Subcutaneous abdominal adipose tissue (tissue), 5 donors: ENCODE measurements around the gene CDH12.
"Not testable (repeated sequence)": the region's sequence is repeated elsewhere in the genome, so short reads cannot be mapped to it uniquely, and the experiment has no call there.

ENCODE experiments used
- H3K27ac ChIP-seq: one replicate; pipeline ENCODE4 v1.7.0; 2013; ENCODE audit warnings: low read depth, mild to moderate bottlenecking, inconsistent platforms, low read length, moderate library complexity
- H3K27me3 ChIP-seq, 5 donors: one replicate each; pipeline ENCODE4 v1.7.0; 2013; ENCODE audit warnings: low read length in 5 of 5, inconsistent platforms in 1 of 5; ENCODE audit not compliant: control insufficient read depth in 5 of 5, insufficient read depth in 4 of 5
- H3K36me3 ChIP-seq, 5 donors: one replicate each; pipeline ENCODE4 v1.7.0; 2013; ENCODE audit warnings: low read length in 5 of 5; ENCODE audit not compliant: control insufficient read depth in 5 of 5, insufficient read depth in 5 of 5
- H3K4me1 ChIP-seq, 5 donors: one replicate each; pipeline ENCODE4 v1.7.0; 2013; ENCODE audit warnings: low read length in 5 of 5, mild to moderate bottlenecking in 3 of 5, moderate library complexity in 1 of 5; ENCODE audit not compliant: control insufficient read depth in 5 of 5, insufficient read depth in 5 of 5
- H3K4me3 ChIP-seq, 5 donors: one replicate each; pipeline ENCODE4 v1.7.0; 2013; ENCODE audit warnings: low read length in 5 of 5, low read depth in 1 of 5
- H3K9ac ChIP-seq, 5 donors: one replicate each; pipeline ENCODE4 v1.7.0; 2013; ENCODE audit warnings: low read length in 5 of 5, mild to moderate bottlenecking in 4 of 5, moderate library complexity in 3 of 5
- H3K9me3 ChIP-seq, 5 donors: one replicate each; pipeline ENCODE4 v1.7.0; 2013; ENCODE audit warnings: low read length in 5 of 5; ENCODE audit not compliant: control insufficient read depth in 5 of 5
- donor health status: healthy.
- donor health status: healthy.
- donor health status: healthy.
- donor health status: healthy.
- donor health status: healthy.

The CDH12 gene

GRCh38 chr5:22354956-22355355, 498.2 kb downstream of the CDH12 start:
- no peaks in the 10 kb centered on the region for H3K36me3 ChIP-seq
- H3K4me1 ChIP-seq = no peaks in the 10 kb centered on the region
- no peak overlapping the region for H3K9ac ChIP-seq
- H3K27me3 ChIP-seq = no peaks in the 10 kb centered on the region
- H3K9me3 ChIP-seq = no peaks in the 10 kb centered on the region
- H3K4me3 ChIP-seq = no peak overlapping the region
- H3K27ac ChIP-seq = no peak overlapping the region

GRCh38 chr5:22352493-22352892, 500.7 kb downstream of the CDH12 start:
- H3K4me3 ChIP-seq = no peak overlapping the region
- H3K27me3 ChIP-seq = no peaks in the 10 kb centered on the region
- no peaks in the 10 kb centered on the region for H3K9me3 ChIP-seq
- no peaks in the 10 kb centered on the region for H3K4me1 ChIP-seq
- H3K36me3 ChIP-seq = no peaks in the 10 kb centered on the region
- no peak overlapping the region for H3K9ac ChIP-seq
- H3K27ac ChIP-seq = no peak overlapping the region

- no peaks in the 10 kb centered on the region for H3K27me3 ChIP-seq
- H3K4me1 ChIP-seq = no peaks in the 10 kb centered on the region
- no peak overlapping the region for H3K9ac ChIP-seq
- H3K36me3 ChIP-seq = no peaks in the 10 kb centered on the region
- H3K27ac ChIP-seq = no peak overlapping the region
- H3K4me3 ChIP-seq = no peak overlapping the region
- H3K9me3 ChIP-seq = no peaks in the 10 kb centered on the region
Observed at GRCh38 chr5:22351178-22351577, 502.0 kb downstream of the CDH12 start.

- H3K36me3 ChIP-seq = no peaks in the 10 kb centered on the region
- H3K9ac ChIP-seq = no peak overlapping the region
- no peak overlapping the region for H3K4me3 ChIP-seq
- H3K4me1 ChIP-seq = no peaks in the 10 kb centered on the region
- H3K27ac ChIP-seq = no peak overlapping the region
- no peaks in the 10 kb centered on the region for H3K9me3 ChIP-seq
- H3K27me3 ChIP-seq = no peaks in the 10 kb centered on the region
Observed at GRCh38 chr5:22348027-22348426, 505.1 kb downstream of the CDH12 start.

- Histone ChIP-seq H3K27ac (no peak overlapping the region), H3K9ac (no peak overlapping the region), H3K27me3 (no peaks in the 10 kb centered on the region), H3K9me3 (no peaks in the 10 kb centered on the region), H3K36me3 (no peaks in the 10 kb centered on the region), H3K4me3 (no peak overlapping the region), H3K4me1 (no peaks in the 10 kb centered on the region)
Observed at GRCh38 chr5:22344000-22344399, 509.1 kb downstream of the CDH12 start.

GRCh38 chr5:22341406-22341805, 511.7 kb downstream of the CDH12 start:
- H3K9ac ChIP-seq = no peak overlapping the region
- H3K4me3 ChIP-seq = no peak overlapping the region
- H3K27ac ChIP-seq = no peak overlapping the region
- no peaks in the 10 kb centered on the region for H3K36me3 ChIP-seq
- no peaks in the 10 kb centered on the region for H3K27me3 ChIP-seq
- H3K4me1 ChIP-seq = no peaks in the 10 kb centered on the region
- peaks cover 0 to 3% (median 0%) of the 10 kb centered on the region in 5 donors for H3K9me3 ChIP-seq

GRCh38 chr5:22332949-22333348, 520.2 kb downstream of the CDH12 start:
- not testable (repeated sequence) for H3K36me3 ChIP-seq, H3K4me3 ChIP-seq, H3K27ac ChIP-seq, H3K9ac ChIP-seq, H3K4me1 ChIP-seq, H3K27me3 ChIP-seq
- peaks cover 0 to 17% (median 2%) of the 10 kb centered on the region in 5 donors for H3K9me3 ChIP-seq

GRCh38 chr5:22329683-22330082, 523.5 kb downstream of the CDH12 start:
- Histone ChIP-seq H3K4me1 (no peaks in the 10 kb centered on the region), H3K27me3 (no peaks in the 10 kb centered on the region), H3K9me3 (peaks cover 0 to 14% (median 0%) of the 10 kb centered on the region in 5 donors), H3K36me3 (no peaks in the 10 kb centered on the region), H3K4me3 (no peak overlapping the region), H3K27ac (no peak overlapping the region), H3K9ac (no peak overlapping the region)

- no peaks in the 10 kb centered on the region for H3K9me3 ChIP-seq
- no peak overlapping the region for H3K4me3 ChIP-seq
- no peaks in the 10 kb centered on the region for H3K4me1 ChIP-seq
- H3K9ac ChIP-seq = no peak overlapping the region
- H3K27me3 ChIP-seq = no peaks in the 10 kb centered on the region
- H3K27ac ChIP-seq = no peak overlapping the region
- no peaks in the 10 kb centered on the region for H3K36me3 ChIP-seq
Observed at GRCh38 chr5:22319798-22320197, 533.3 kb downstream of the CDH12 start.

GRCh38 chr5:22316294-22316693, 536.9 kb downstream of the CDH12 start:
- Histone ChIP-seq H3K27ac (no peak overlapping the region), H3K9ac (no peak overlapping the region), H3K9me3 (no peaks in the 10 kb centered on the region), H3K36me3 (no peaks in the 10 kb centered on the region), H3K27me3 (no peaks in the 10 kb centered on the region), H3K4me3 (no peak overlapping the region), H3K4me1 (no peaks in the 10 kb centered on the region)

GRCh38 chr5:22315052-22315451, 538.1 kb downstream of the CDH12 start:
- not testable (repeated sequence) for H3K4me1 ChIP-seq, H3K27me3 ChIP-seq, H3K9me3 ChIP-seq, H3K4me3 ChIP-seq, H3K27ac ChIP-seq, H3K9ac ChIP-seq, H3K36me3 ChIP-seq
